SK-N-SH (cell line): ENCODE measurements around the gene CEP295NL. TPM values are rescaled to one million over a fixed set of nuclear protein-coding genes. Genes with fewer than 3 reads are reported as not detected.
"Not testable (repeated sequence)": the region's sequence is repeated elsewhere in the genome, so short reads cannot be mapped to it uniquely, and the experiment has no call there.

Source experiments
- CTCF ChIA-PET: fragments of 300-600, 350-600 bp; formaldehyde crosslinking; extraction: SDS; loops from one replicate; lab custom pipeline; 2021; lab: Yijun Ruan, JAX
- POLR2A ChIA-PET: fragments of 350-600 bp; sonication (Branson Sonifier 250); formaldehyde crosslinking; extraction: SDS; loops from one replicate; lab custom pipeline; 2020; ENCODE audit warnings: antibody characterized with exemption, inconsistent platforms; lab: Yijun Ruan, JAX
- DNase-seq: peaks from one replicate; pipeline ENCODE4 v3.0.0; 2012
- H2AFZ ChIP-seq: fragments of 200-600 bp; sonication (generic); 2 replicates; pipeline ENCODE4 v1.8.1; 2016; ENCODE audit warnings: antibody characterized with exemption, mild to moderate bottlenecking, low read depth
- H3F3A ChIP-seq: fragments of 200-600 bp; sonication (generic); replicated peaks from 2 replicates; pipeline ENCODE3; 2016; ENCODE audit warnings: antibody characterized with exemption, mild to moderate bottlenecking; ENCODE audit not compliant: insufficient read depth
- H3K27ac ChIP-seq, 2 experiments: fragments of 200-500 bp in 1 of 2; fragments of 200-600 bp in 1 of 2; sonication (Bioruptor generic) in 1 of 2; sonication (generic), shearing (Covaris generic) in 1 of 2; 2 replicates each; pipeline versions ENCODE4 v1.5.1 to v1.6.1; 2014 to 2016; ENCODE audit warnings: low read depth in 2 of 2, inconsistent platforms in 1 of 2, low read length in 1 of 2, mild to moderate bottlenecking in 1 of 2, mixed read lengths in 1 of 2
- H3K27me3 ChIP-seq: fragments of 200-600 bp; sonication (generic), shearing (Covaris generic); 2 replicates; pipeline ENCODE4 v1.6.1; 2016; ENCODE audit warnings: mixed run types; ENCODE audit not compliant: insufficient read depth
- H3K36me3 ChIP-seq, 2 experiments: fragments of 200-500 bp in 1 of 2; fragments of 200-600 bp in 1 of 2; sonication (Bioruptor generic) in 1 of 2; sonication (generic) in 1 of 2; replicated peaks in 1 of 2; 2 replicates each; pipeline versions ENCODE3 to v1.5.1; 2014 to 2016; ENCODE audit warnings: low read length in 1 of 2, mild to moderate bottlenecking in 1 of 2; ENCODE audit not compliant: insufficient read depth in 2 of 2, control insufficient read depth in 1 of 2
- H3K4me1 ChIP-seq, 2 experiments: fragments of 200-500 bp in 1 of 2; fragments of 200-600 bp in 1 of 2; sonication (Bioruptor generic) in 1 of 2; sonication (generic), shearing (Covaris generic) in 1 of 2; 2 replicates each; pipeline versions ENCODE4 v1.5.1 to v1.6.1; 2014 to 2016; ENCODE audit warnings: low read depth in 1 of 2, low read length in 1 of 2, mixed run types in 1 of 2; ENCODE audit not compliant: insufficient read depth in 2 of 2, control insufficient read depth in 1 of 2
- H3K4me2 ChIP-seq: fragments of 200-600 bp; sonication (generic), shearing (Covaris generic); 2 replicates; pipeline ENCODE4 v1.6.1; 2017; ENCODE audit warnings: mixed run types
- H3K4me3 ChIP-seq, 2 experiments: fragments of 200-500 bp in 1 of 2; fragments of 200-600 bp in 1 of 2; sonication (Bioruptor generic) in 1 of 2; sonication (generic), shearing (Covaris generic) in 1 of 2; 2 replicates each; pipeline versions ENCODE4 v1.5.1 to v1.8.1; 2014 to 2016; ENCODE audit warnings: low read depth in 2 of 2, inconsistent platforms in 1 of 2, low read length in 1 of 2, mild to moderate bottlenecking in 1 of 2, mixed read lengths in 1 of 2, moderate library complexity in 1 of 2
- H3K79me2 ChIP-seq: fragments of 200-600 bp; sonication (generic); 2 replicates; pipeline ENCODE4 v1.8.1; 2017; ENCODE audit warnings: mild to moderate bottlenecking; ENCODE audit not compliant: insufficient read depth
- H3K9ac ChIP-seq: fragments of 200-600 bp; sonication (generic); 2 replicates; pipeline ENCODE4 v1.6.1; 2017; ENCODE audit warnings: mixed run types
- H3K9me2 ChIP-seq: fragments of 200-600 bp; sonication (generic); 2 replicates; pipeline ENCODE4 v1.6.1; 2017; ENCODE audit warnings: mixed run types
- H3K9me3 ChIP-seq: fragments of 200-600 bp; sonication (generic); 2 replicates; pipeline ENCODE4 v1.6.1; 2017; ENCODE audit warnings: mixed run types, mild to moderate bottlenecking, moderate library complexity
- H4K20me1 ChIP-seq: fragments of 200-600 bp; sonication (generic); 2 replicates; pipeline ENCODE4 v1.6.1; 2017; ENCODE audit warnings: mild to moderate bottlenecking, mixed run types; ENCODE audit not compliant: insufficient read depth
- CHD2 ChIP-seq: fragments of 150-350 bp; IDR thresholded peaks from 2 replicates; pipeline ENCODE4 v1.6.1; 2018; ENCODE audit warnings: low read length; ENCODE audit not compliant: partially characterized antibody
- EP300 ChIP-seq, 2 experiments: IDR thresholded peaks; 2 replicates each; pipeline versions ENCODE4 v1.4.0 to v1.6.1; 2012; ENCODE audit warnings: borderline replicate concordance in 1 of 2, low read depth in 1 of 2, low read length in 1 of 2
- EZH2phosphoT487 ChIP-seq: fragments of 200-600 bp; sonication (generic); IDR thresholded peaks from 2 replicates; pipeline ENCODE4 v1.6.1; 2017; ENCODE audit warnings: low read depth, mixed run types, mild to moderate bottlenecking, antibody characterized with exemption, moderate library complexity, borderline replicate concordance
- FOXJ3 ChIP-seq: sonication (generic); formaldehyde crosslinking; IDR thresholded peaks from 2 replicates; pipeline ENCODE4 v1.5.1; 2020; ENCODE audit warnings: mild to moderate bottlenecking, missing genetic modification reagents
- FOXM1 ChIP-seq: IDR thresholded peaks from 2 replicates; pipeline ENCODE4 v1.4.0; 2012; ENCODE audit warnings: low read depth, mild to moderate bottlenecking
- GABPA ChIP-seq: IDR thresholded peaks from 2 replicates; pipeline ENCODE4 v1.4.0; 2012; ENCODE audit warnings: low read depth, mild to moderate bottlenecking
- MEF2A ChIP-seq: IDR thresholded peaks from 2 replicates; pipeline ENCODE4 v1.4.0; 2012; ENCODE audit warnings: low read depth, borderline replicate concordance
- MXI1 ChIP-seq: IDR thresholded peaks from 2 replicates; pipeline ENCODE4 v1.6.1; 2012; ENCODE audit warnings: mild to moderate bottlenecking, low read depth, low read length, improper control_type of control experiment
- NRF1 ChIP-seq: IDR thresholded peaks from 2 replicates; pipeline ENCODE4 v1.6.1; 2012; ENCODE audit warnings: low read depth, mild to moderate bottlenecking, low read length
- POLR2AphosphoS5 ChIP-seq: IDR thresholded peaks from 2 replicates; pipeline ENCODE4 v1.6.1; 2012; ENCODE audit warnings: low read depth, low read length
- RAD21 ChIP-seq: IDR thresholded peaks from 2 replicates; pipeline ENCODE4 v1.6.1; 2012; ENCODE audit warnings: mild to moderate bottlenecking, low read length
- RCOR1 ChIP-seq: fragments of 150-350 bp; IDR thresholded peaks from 2 replicates; pipeline ENCODE4 v1.6.1; 2017; ENCODE audit warnings: antibody characterized with exemption, low read length
- RXRA ChIP-seq: IDR thresholded peaks from 2 replicates; pipeline ENCODE4 v1.4.0; 2012; ENCODE audit warnings: low read depth, mild to moderate bottlenecking, borderline replicate concordance
- SMC3 ChIP-seq: IDR thresholded peaks from 2 replicates; pipeline ENCODE4 v1.6.1; 2012; ENCODE audit warnings: low read depth, low read length, improper control_type of control experiment
- TAF1 ChIP-seq: IDR thresholded peaks from 2 replicates; pipeline ENCODE4 v1.6.1; 2012; ENCODE audit warnings: low read depth, mild to moderate bottlenecking, low read length, moderate library complexity, borderline replicate concordance
- TCF12 ChIP-seq: IDR thresholded peaks from 2 replicates; pipeline ENCODE4 v1.4.0; 2012
- WGBS: methylation state at CpG from one replicate; pipeline ENCODE4 v1.1.6; 2017; ENCODE audit warnings: low lambda C conversion rate; 5-methylcytosine and 5-hydroxymethylcytosine counted together
- polyA plus RNA-seq, 3 experiments: library from polyadenylated mRNA; depleted of rRNA; stranded (reverse); fragments of >200 nt; gene quantifications; 2 replicates each; pipeline ENCODE4 v1.2.3, GENCODE V29; 2012
- TF ChIP-seq, protein P1 (sequence below): IDR thresholded peaks from 2 replicates; pipeline ENCODE4; 2012
- TF ChIP-seq, protein P2 (sequence below): IDR thresholded peaks from 2 replicates; pipeline ENCODE4 v1.6.1; 2012; ENCODE audit warnings: mild to moderate bottlenecking, low read depth, low read length, moderate library complexity
- TF ChIP-seq, protein P3 (sequence below): IDR thresholded peaks from 2 replicates; pipeline ENCODE4 v1.4.0; 2012; ENCODE audit warnings: low read depth

CEP295NL gene
- polyA plus RNA-seq, 1 of the 3 experiments (the other 2 are of a cell fraction): 0.35 TPM

DNA sequence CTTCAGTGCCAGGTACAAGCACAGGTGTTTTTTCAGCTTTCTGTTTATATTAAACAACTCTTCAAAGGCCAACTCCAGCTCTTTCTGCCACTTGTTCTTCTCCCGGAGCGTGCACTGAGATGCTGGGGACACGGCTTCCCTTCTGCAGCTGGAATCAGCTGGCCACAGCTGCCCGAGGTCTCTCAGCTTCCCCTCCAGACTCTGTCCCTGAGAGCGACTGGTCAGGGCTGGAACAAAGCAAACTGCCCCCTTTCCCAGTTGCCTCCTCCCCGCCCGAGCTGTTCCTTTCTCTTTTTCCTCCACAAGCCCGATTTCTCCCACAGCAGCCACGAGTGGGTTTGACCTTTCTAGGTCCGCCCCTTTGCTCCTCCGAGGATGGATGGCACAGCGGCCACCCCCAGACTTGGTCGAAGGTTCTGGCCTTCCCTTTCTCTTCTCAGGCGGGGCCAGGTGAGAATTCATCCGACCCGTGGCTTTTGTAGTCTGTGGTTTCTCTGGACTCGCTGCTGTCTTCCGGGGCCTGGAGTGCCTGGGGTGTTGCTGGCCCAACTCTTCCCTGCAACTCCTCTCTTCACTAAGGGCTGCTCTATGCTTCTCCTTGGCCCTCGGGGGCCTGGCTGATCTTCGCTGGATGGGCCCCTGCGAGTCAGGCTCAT, 11.5 kb downstream of the CEP295NL start (continued):
- TF ChIP-seq POLR2AphosphoS5: no peak
- TF ChIP-seq CHD2: no peak

DNA sequence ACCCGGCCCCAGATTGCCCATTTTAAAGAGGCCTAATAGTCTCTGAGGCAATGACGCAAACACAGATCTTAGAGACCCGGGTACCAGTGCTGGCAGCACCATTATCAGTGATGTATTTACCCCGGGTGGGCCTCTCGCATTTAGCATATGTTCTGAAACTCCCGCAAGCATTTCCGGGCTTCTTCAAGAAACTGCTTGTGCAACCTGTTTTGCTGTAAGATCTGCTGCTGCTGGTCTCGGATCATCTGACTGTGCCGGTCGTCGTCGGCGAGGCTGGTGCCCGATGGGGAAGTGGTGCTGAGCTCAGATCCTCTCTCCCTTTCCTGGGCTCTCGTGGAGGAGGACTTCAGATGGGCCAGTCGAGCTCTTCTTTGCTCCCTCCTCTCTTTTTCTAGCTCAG, 12.5 kb downstream of the CEP295NL start:
- H3K4me3 ChIP-seq: no peak overlapping the region
- no peaks in the 10 kb centered on the region for H3K9me3 ChIP-seq
- no peaks in the 10 kb centered on the region for H3K9me2 ChIP-seq
- H3K27me3 ChIP-seq: no peaks in the 10 kb centered on the region
- POLR2A ChIA-PET: no interaction called here
- no peak overlapping the region for H3K9ac ChIP-seq
- TF ChIP-seq RXRA (no peak), RCOR1 (no peak), MXI1 (no peak), EZH2phosphoT487 (no peak), TAF1 (no peak), SMC3 (no peak), POLR2AphosphoS5 (no peak), EP300 (IDR thresholded peaks at IDR 0.05; ENCODE audit: borderline replicate concordance in 1 of 2, low read depth in 1 of 2, low read length in 1 of 2) (no peak), NRF1 (no peak), RAD21 (no peak), FOXM1 (no peak), MEF2A (no peak), TCF12 (no peak), FOXJ3 (no peak), GABPA (no peak)
- TF ChIP-seq, protein P1, sequence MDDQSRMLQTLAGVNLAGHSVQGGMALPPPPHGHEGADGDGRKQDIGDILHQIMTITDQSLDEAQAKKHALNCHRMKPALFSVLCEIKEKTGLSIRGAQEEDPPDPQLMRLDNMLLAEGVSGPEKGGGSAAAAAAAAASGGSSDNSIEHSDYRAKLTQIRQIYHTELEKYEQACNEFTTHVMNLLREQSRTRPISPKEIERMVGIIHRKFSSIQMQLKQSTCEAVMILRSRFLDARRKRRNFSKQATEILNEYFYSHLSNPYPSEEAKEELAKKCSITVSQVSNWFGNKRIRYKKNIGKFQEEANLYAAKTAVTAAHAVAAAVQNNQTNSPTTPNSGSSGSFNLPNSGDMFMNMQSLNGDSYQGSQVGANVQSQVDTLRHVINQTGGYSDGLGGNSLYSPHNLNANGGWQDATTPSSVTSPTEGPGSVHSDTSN: no peak
- TF ChIP-seq, protein P2, sequence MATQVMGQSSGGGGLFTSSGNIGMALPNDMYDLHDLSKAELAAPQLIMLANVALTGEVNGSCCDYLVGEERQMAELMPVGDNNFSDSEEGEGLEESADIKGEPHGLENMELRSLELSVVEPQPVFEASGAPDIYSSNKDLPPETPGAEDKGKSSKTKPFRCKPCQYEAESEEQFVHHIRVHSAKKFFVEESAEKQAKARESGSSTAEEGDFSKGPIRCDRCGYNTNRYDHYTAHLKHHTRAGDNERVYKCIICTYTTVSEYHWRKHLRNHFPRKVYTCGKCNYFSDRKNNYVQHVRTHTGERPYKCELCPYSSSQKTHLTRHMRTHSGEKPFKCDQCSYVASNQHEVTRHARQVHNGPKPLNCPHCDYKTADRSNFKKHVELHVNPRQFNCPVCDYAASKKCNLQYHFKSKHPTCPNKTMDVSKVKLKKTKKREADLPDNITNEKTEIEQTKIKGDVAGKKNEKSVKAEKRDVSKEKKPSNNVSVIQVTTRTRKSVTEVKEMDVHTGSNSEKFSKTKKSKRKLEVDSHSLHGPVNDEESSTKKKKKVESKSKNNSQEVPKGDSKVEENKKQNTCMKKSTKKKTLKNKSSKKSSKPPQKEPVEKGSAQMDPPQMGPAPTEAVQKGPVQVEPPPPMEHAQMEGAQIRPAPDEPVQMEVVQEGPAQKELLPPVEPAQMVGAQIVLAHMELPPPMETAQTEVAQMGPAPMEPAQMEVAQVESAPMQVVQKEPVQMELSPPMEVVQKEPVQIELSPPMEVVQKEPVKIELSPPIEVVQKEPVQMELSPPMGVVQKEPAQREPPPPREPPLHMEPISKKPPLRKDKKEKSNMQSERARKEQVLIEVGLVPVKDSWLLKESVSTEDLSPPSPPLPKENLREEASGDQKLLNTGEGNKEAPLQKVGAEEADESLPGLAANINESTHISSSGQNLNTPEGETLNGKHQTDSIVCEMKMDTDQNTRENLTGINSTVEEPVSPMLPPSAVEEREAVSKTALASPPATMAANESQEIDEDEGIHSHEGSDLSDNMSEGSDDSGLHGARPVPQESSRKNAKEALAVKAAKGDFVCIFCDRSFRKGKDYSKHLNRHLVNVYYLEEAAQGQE: no peak
- TF ChIP-seq, protein P3, sequence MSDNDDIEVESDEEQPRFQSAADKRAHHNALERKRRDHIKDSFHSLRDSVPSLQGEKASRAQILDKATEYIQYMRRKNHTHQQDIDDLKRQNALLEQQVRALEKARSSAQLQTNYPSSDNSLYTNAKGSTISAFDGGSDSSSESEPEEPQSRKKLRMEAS: no peak
- H3F3A ChIP-seq: peaks cover 16% of the 10 kb centered on the region
- peaks cover 99% of the 10 kb centered on the region for H3K79me2 ChIP-seq
- peaks cover 0 to 60% of the 10 kb centered on the region in 2 experiments; a peak in 2 of 4 replicates for H3K4me1 ChIP-seq
- H3K36me3 ChIP-seq: peaks cover 5 to 12% of the 10 kb centered on the region in 2 experiments
- no peak for DNase-seq
- H4K20me1 ChIP-seq: peaks cover 49% of the 10 kb centered on the region
- CTCF ChIA-PET: interaction anchor here (2.0 to 7.4 kb wide), 3 partner anchors 17 to 80 kb away, joined by 6 to 44 read pairs (median 28); no protein-coding TSS in a partner anchor
- peak overlapping the region in 1 of 2 experiments; percentile 98; a peak in 2 of 4 replicates for H3K27ac ChIP-seq
- H3K4me2 ChIP-seq: no peak overlapping the region
- no peak overlapping the region for H2AFZ ChIP-seq
- WGBS: 96% methylated on average over 15 of the region's 16 CpGs

DNA sequence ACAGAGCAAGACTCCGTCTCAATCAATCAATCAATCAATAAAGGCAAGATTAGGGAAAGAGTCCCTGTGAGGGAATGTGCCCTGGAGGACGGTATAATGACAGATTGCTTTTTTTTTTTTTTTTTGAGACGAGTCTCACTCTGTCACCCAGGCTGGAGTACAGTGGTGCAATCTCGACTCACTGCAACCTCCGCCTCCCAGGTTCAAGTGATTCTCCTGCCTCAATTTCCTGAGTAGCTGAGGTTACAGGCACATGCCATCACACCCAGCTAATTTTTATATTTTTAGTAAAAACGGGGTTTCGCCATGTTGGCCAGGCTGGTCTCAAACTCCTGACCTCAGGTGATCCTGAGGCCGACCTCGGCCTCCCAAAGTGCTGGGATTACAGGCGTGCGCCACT, 12.9 kb downstream of the CEP295NL start:
- peaks cover 45% of the 10 kb centered on the region for H4K20me1 ChIP-seq
- H3F3A ChIP-seq: peaks cover 19% of the 10 kb centered on the region
- H3K9me2 ChIP-seq, DNase-seq, H3K9ac ChIP-seq, H3K9me3 ChIP-seq, H3K4me2 ChIP-seq, POLR2A ChIA-PET, H3K27me3 ChIP-seq, H2AFZ ChIP-seq, H3K4me3 ChIP-seq: not testable (repeated sequence)
- H3K4me1 ChIP-seq: peaks cover 3 to 61% of the 10 kb centered on the region in 2 experiments
- CTCF ChIA-PET: interaction anchor here (3.0 to 7.4 kb wide), 2 partner anchors 24 to 81 kb away, joined by 28 to 44 read pairs; no protein-coding TSS in a partner anchor
- peak overlapping the region in 1 of 2 experiments; percentile 98; a peak in 1 of 4 replicates for H3K27ac ChIP-seq
- peaks cover 99% of the 10 kb centered on the region for H3K79me2 ChIP-seq
- H3K36me3 ChIP-seq: peaks cover 5 to 12% of the 10 kb centered on the region in 2 experiments
- WGBS: 97% methylated on average over 11 of the region's 11 CpGs
